HG03196 (cell line): ENCODE measurements around the gene CWC27.

Experiments
- ATAC-seq: cut with Tn5 transposase; IDR thresholded peaks from one replicate; pipeline ENCODE4 v1.9.1; 2021; ENCODE audit not compliant: unreplicated experiment

The CWC27 gene

DNA sequence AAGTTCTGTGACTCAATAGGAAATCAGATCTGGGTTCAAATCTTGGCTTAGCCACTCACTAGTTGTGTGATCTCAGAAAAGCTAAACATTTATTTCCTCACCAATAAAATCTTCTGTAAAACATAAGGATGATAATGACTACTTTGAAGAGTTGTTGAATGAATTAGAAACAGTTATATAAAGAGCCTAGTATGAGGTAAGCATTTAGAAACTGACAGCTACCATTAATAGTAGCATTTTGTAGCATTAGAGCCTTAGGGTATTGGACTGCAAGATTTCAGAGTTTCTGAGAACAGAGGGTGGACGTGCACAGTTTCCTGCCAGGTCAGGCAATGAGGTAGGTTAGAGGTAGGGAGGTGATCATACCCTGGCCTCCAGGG, 293.2 kb downstream of the CWC27 start:
- ATAC-seq = peak; percentile 31

GRCh38 chr5:65062469-65063083, 293.8 kb downstream of the CWC27 start:
- no peak for ATAC-seq

DNA sequence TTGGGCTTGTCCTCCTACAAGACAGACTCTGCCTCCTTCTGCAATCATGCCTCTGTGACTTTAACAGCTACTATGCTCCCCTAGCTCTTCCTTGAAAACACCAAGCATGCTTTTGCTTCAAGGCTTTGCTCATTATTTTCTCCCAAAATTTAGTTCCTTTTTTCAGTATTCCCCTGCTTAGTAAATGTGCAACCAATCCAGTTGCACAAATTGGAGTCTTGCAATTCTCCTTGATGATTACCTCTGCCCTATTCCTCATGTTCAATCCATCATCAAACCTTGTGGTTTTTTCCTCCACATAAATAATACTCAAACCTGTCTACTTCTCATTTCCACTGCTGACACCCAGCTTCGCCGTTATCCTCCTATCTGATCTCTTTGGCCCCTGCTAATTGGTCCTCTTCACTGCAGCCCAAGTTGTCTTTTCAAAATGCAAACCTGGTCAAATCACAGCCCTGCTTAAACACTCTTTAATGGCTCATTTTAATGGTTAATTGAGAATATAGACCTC, 296.3 kb downstream of the CWC27 start:
- no peak for ATAC-seq

- peak; percentile 74 for ATAC-seq
Measured at GRCh38 chr5:65066387-65067146, 297.8 kb downstream of the CWC27 start.

- ATAC-seq = no peak
Measured at GRCh38 chr5:65067147-65067506, 298.4 kb downstream of the CWC27 start.
